AG04450 (cell line): ENCODE measurements around the gene CRACDL. TPM values are rescaled to one million over a fixed set of nuclear protein-coding genes. Genes with fewer than 3 reads are reported as not detected.

Experiments
- CTCF ChIA-PET: fragments of 300-600, 350-600 bp; formaldehyde crosslinking; extraction: SDS; loops from one replicate; lab custom pipeline; 2022; ENCODE audit warnings: antibody characterized with exemption, inconsistent platforms; lab: Charles Lee
- POLR2A ChIA-PET: fragments of 350-600 bp; formaldehyde crosslinking; extraction: SDS; loops from one replicate; lab custom pipeline; 2021; ENCODE audit warnings: antibody characterized with exemption, inconsistent platforms; lab: Yijun Ruan, JAX
- DNase-seq: peaks from one replicate; pipeline ENCODE4 v3.0.0-alpha.2; 2011; ENCODE audit warnings: low read depth, low spot score
- H3K27ac ChIP-seq: one replicate; pipeline ENCODE4 v1.5.1; 2012; ENCODE audit warnings: low read depth, low read length, control low read depth
- H3K27me3 ChIP-seq: one replicate; pipeline ENCODE4 v1.6.0; 2012; ENCODE audit warnings: low read length; ENCODE audit not compliant: control insufficient read depth, insufficient read depth
- H3K4me3 ChIP-seq: 2 replicates; pipeline ENCODE4 v1.5.1; 2011; ENCODE audit warnings: mild to moderate bottlenecking, low read depth, low read length, control low read depth
- H3K9me3 ChIP-seq: 2 replicates; pipeline ENCODE4 v1.5.1; 2012; ENCODE audit warnings: low read length; ENCODE audit not compliant: control insufficient read depth, insufficient read depth
- CTCF ChIP-seq: IDR thresholded peaks from 2 replicates; pipeline ENCODE4 v1.5.1; 2011; ENCODE audit warnings: low read depth, low read length, control low read depth, inconsistent platforms
- polyA plus RNA-seq: library from polyadenylated mRNA; depleted of rRNA; stranded (reverse); fragments of >200 nt; gene quantifications from 2 replicates; pipeline ENCODE4 v1.2.3, GENCODE V29; 2011

Gene CRACDL
- polyA plus RNA-seq, 1 experiment = not detected

- DNase-seq = no peak
- CTCF ChIA-PET = no interaction called here
- no peak overlapping the region for H3K27ac ChIP-seq
- H3K9me3 ChIP-seq = no peaks in the 10 kb centered on the region
- POLR2A ChIA-PET = no interaction called here
- H3K27me3 ChIP-seq = peaks cover 7% of the 10 kb centered on the region
- no peak for TF ChIP-seq CTCF
- no peak overlapping the region for H3K4me3 ChIP-seq
Observed at GRCh38 chr2:98778151-98778550, 157.9 kb downstream of the CRACDL start.

GRCh38 chr2:98777710-98778109 is 158.3 kb downstream of the CRACDL start:
- CTCF ChIA-PET = no interaction called here
- no peaks in the 10 kb centered on the region for H3K9me3 ChIP-seq
- H3K27ac ChIP-seq = no peak overlapping the region
- H3K4me3 ChIP-seq = no peak overlapping the region
- no peak for TF ChIP-seq CTCF
- H3K27me3 ChIP-seq = peaks cover 7% of the 10 kb centered on the region
- POLR2A ChIA-PET = no interaction called here
- no peak for DNase-seq

GRCh38 chr2:98777076-98777475 is 158.9 kb downstream of the CRACDL start:
- CTCF ChIA-PET = no interaction called here
- DNase-seq = no peak
- Histone ChIP-seq H3K27me3 (peaks cover 7% of the 10 kb centered on the region), H3K9me3 (no peaks in the 10 kb centered on the region), H3K4me3 (no peak overlapping the region), H3K27ac (no peak overlapping the region)
- POLR2A ChIA-PET = no interaction called here
- no peak for TF ChIP-seq CTCF

- Histone ChIP-seq H3K27me3 (peaks cover 7% of the 10 kb centered on the region), H3K27ac (no peak overlapping the region), H3K4me3 (no peak overlapping the region), H3K9me3 (no peaks in the 10 kb centered on the region)
- ChIA-PET CTCF (no interaction called here), POLR2A (no interaction called here)
- TF ChIP-seq CTCF = no peak
- DNase-seq = no peak
Observed at GRCh38 chr2:98776136-98776535, 159.9 kb downstream of the CRACDL start.

- TF ChIP-seq CTCF = no peak
- H3K4me3 ChIP-seq = no peak overlapping the region
- H3K27ac ChIP-seq = no peak overlapping the region
- no peak for DNase-seq
- ChIA-PET POLR2A (no interaction called here), CTCF (no interaction called here)
- H3K27me3 ChIP-seq = peaks cover 7% of the 10 kb centered on the region
- no peaks in the 10 kb centered on the region for H3K9me3 ChIP-seq
Observed at GRCh38 chr2:98775146-98775986, 160.7 kb downstream of the CRACDL start.
